ENCODE results near the gene DHRS7. TPM values are rescaled to one million over a fixed set of nuclear protein-coding genes. Genes with fewer than 3 reads are reported as not detected.

DHRS7 gene
- total and polyA plus RNA-seq, 9 donors, result 57.5 to 96.7 (median 61.3) TPM

GRCh38 chr14:60188696-60189095, 23.5 kb upstream of the DHRS7 start:
- Histone ChIP-seq H3K36me3 (no peaks in the 10 kb centered on the region), H3K4me3 (no peak overlapping the region), H3K27me3 (no peaks in the 10 kb centered on the region), H3K9me3 (no peaks in the 10 kb centered on the region), H3K4me1 (ENCODE audit: insufficient read depth) (no peaks in the 10 kb centered on the region), H3K27ac (no peak overlapping the region)
- TF ChIP-seq POLR2A (IDR thresholded peaks at IDR 0.05), result no peak
- TF ChIP-seq CTCF (IDR thresholded peaks at IDR 0.05), result no peak
- no peak for TF ChIP-seq EP300 (IDR thresholded peaks at IDR 0.05)
- 76 to 81% (median 80%) methylated on average over 1 of the region's 1 CpG for WGBS, 3 donors
- intact Hi-C loops (cut with DNase I), result loop anchor here (5.0 to 10.0 kb wide), 6 partner anchors 124 to 226 kb away; no protein-coding TSS in a partner anchor
- DNase-seq, result no peak

GRCh38 chr14:60188115-60188514, 22.9 kb upstream of the DHRS7 start:
- TF ChIP-seq EP300 (IDR thresholded peaks at IDR 0.05) (no peak), CTCF (IDR thresholded peaks at IDR 0.05) (no peak), POLR2A (IDR thresholded peaks at IDR 0.05) (no peak)
- WGBS, 3 donors, result 46 to 58% (median 54%) methylated on average over 3 of the region's 3 CpGs
- Histone ChIP-seq H3K27ac (no peak overlapping the region), H3K9me3 (no peaks in the 10 kb centered on the region), H3K27me3 (no peaks in the 10 kb centered on the region), H3K4me3 (no peak overlapping the region), H3K36me3 (no peaks in the 10 kb centered on the region), H3K4me1 (ENCODE audit: insufficient read depth) (no peaks in the 10 kb centered on the region)
- intact Hi-C loops (cut with DNase I), result loop anchor here (5.0 to 10.0 kb wide), 6 partner anchors 123 to 226 kb away; no protein-coding TSS in a partner anchor
- no peak for DNase-seq

- Histone ChIP-seq H3K9me3 (no peaks in the 10 kb centered on the region), H3K4me3 (no peak overlapping the region), H3K4me1 (ENCODE audit: insufficient read depth) (no peaks in the 10 kb centered on the region), H3K27me3 (no peaks in the 10 kb centered on the region), H3K27ac (no peak overlapping the region), H3K36me3 (no peaks in the 10 kb centered on the region)
- WGBS, 3 donors, result 41 to 54% (median 49%) methylated on average over 5 of the region's 5 CpGs
- TF ChIP-seq POLR2A (IDR thresholded peaks at IDR 0.05), result no peak
- TF ChIP-seq CTCF (IDR thresholded peaks at IDR 0.05), result no peak
- no peak for TF ChIP-seq EP300 (IDR thresholded peaks at IDR 0.05)
- no peak for DNase-seq
- intact Hi-C loops (cut with DNase I), result loop anchor here (5.0 to 10.0 kb wide), 6 partner anchors 120 to 223 kb away; no protein-coding TSS in a partner anchor
Observed at GRCh38 chr14:60184905-60185555, 19.8 kb upstream of the DHRS7 start.

- Histone ChIP-seq H3K36me3 (no peaks in the 10 kb centered on the region), H3K4me3 (peak overlapping the region; percentile 27), H3K27me3 (no peaks in the 10 kb centered on the region), H3K9me3 (no peaks in the 10 kb centered on the region), H3K4me1 (ENCODE audit: insufficient read depth) (no peaks in the 10 kb centered on the region), H3K27ac (peak overlapping the region in 1 of 2 donors; percentile 19)
- 0 to 1% (median 0%) methylated on average over 5 of the region's 5 CpGs for WGBS, 3 donors
- TF ChIP-seq CTCF (IDR thresholded peaks at IDR 0.05) (peak; percentile 64 to 89 (median 85)), POLR2A (IDR thresholded peaks at IDR 0.05) (no peak)
- intact Hi-C loops (cut with DNase I), result loop anchor here in 2 of 4 donors (10.0 kb wide), 2 partner anchors 120 to 220 kb away; no protein-coding TSS in a partner anchor
- DNase-seq, result no peak
Observed at GRCh38 chr14:60184146-60184904, 19.1 kb upstream of the DHRS7 start.
